SJCRH30 (cell line): ENCODE results near the gene MAP2K4. TPM values are rescaled to one million over a fixed set of nuclear protein-coding genes. Genes with fewer than 3 reads are reported as not detected.
"Not testable (repeated sequence)": the region's sequence is repeated elsewhere in the genome, so short reads cannot be mapped to it uniquely, and the experiment has no call there.

Experiments
- DNase-seq, 2 experiments: peaks; one replicate each; pipeline ENCODE4 v3.0.0-alpha.2; 2015 to 2020
- H3K27ac ChIP-seq: fragments of 250-450 bp; sonication (Bioruptor Pico); 2 replicates; pipeline ENCODE4 v1.5.1; 2020; ENCODE audit warnings: mild to moderate bottlenecking, moderate library complexity
- H3K27me3 ChIP-seq: fragments of 250-450 bp; sonication (Bioruptor Pico); 2 replicates; pipeline ENCODE4 v1.5.1; 2020; ENCODE audit warnings: mild to moderate bottlenecking, moderate library complexity
- H3K36me3 ChIP-seq: fragments of 250-450 bp; sonication (Bioruptor Pico); 2 replicates; pipeline ENCODE4 v1.5.1; 2020; ENCODE audit warnings: mild to moderate bottlenecking, moderate library complexity
- H3K4me1 ChIP-seq: fragments of 250-450 bp; sonication (Bioruptor Pico); 2 replicates; pipeline ENCODE4 v1.5.1; 2020; ENCODE audit warnings: mild to moderate bottlenecking, moderate library complexity
- H3K4me3 ChIP-seq: fragments of 250-450 bp; sonication (Bioruptor Pico); 2 replicates; pipeline ENCODE4 v1.5.1; 2020; ENCODE audit warnings: mild to moderate bottlenecking, moderate library complexity
- H3K9me3 ChIP-seq: fragments of 250-450 bp; sonication (Bioruptor Pico); replicated peaks from 2 replicates; pipeline ENCODE4 v1.5.1; 2020; ENCODE audit warnings: mild to moderate bottlenecking, moderate library complexity
- total RNA-seq: library from RNA; depleted of rRNA; stranded (reverse); fragments of >200 nt; shearing (Covaris generic); gene quantifications from 2 replicates; pipeline ENCODE4 v1.2.3, GENCODE V29; 2014

Gene MAP2K4
- total RNA-seq, 1 experiment from 2014 or later: 27.3 TPM

GRCh38 chr17:12127667-12128066, 107.0 kb downstream of the MAP2K4 start:
- Histone ChIP-seq H3K4me1 (no peaks in the 10 kb centered on the region), H3K27ac (no peak overlapping the region), H3K36me3 (no peaks in the 10 kb centered on the region; the same call in 1 of the 2 replicates), H3K27me3 (no peaks in the 10 kb centered on the region), H3K4me3 (no peak overlapping the region), H3K9me3 (no peaks in the 10 kb centered on the region; the same call in 1 of the 2 replicates)
- no peak for DNase-seq

GRCh38 chr17:12128946-12129345, 108.3 kb downstream of the MAP2K4 start:
- no peak for DNase-seq
- no peak overlapping the region for H3K4me3 ChIP-seq
- no peak overlapping the region for H3K27ac ChIP-seq
- H3K4me1 ChIP-seq: no peaks in the 10 kb centered on the region
- no peaks in the 10 kb centered on the region; the same call in 1 of the 2 replicates for H3K9me3 ChIP-seq
- no peaks in the 10 kb centered on the region for H3K27me3 ChIP-seq
- H3K36me3 ChIP-seq: no peaks in the 10 kb centered on the region; the same call in 1 of the 2 replicates

GRCh38 chr17:12133183-12133582, 112.5 kb downstream of the MAP2K4 start:
- DNase-seq: peak; percentile 49 to 56

GRCh38 chr17:12134101-12134500, 113.4 kb downstream of the MAP2K4 start:
- Histone ChIP-seq H3K9me3 (peaks cover 5% of the 10 kb centered on the region; the same call in 1 of the 2 replicates), H3K27me3 (no peaks in the 10 kb centered on the region), H3K27ac (no peak overlapping the region), H3K36me3 (no peaks in the 10 kb centered on the region; the same call in 1 of the 2 replicates), H3K4me1 (no peaks in the 10 kb centered on the region), H3K4me3 (no peak overlapping the region)
- no peak for DNase-seq

More at GRCh38 chr17:12133183-12133582, 112.5 kb downstream of the MAP2K4 start:
- Histone ChIP-seq H3K4me1 (no peaks in the 10 kb centered on the region), H3K9me3 (peaks cover 5% of the 10 kb centered on the region; the same call in 1 of the 2 replicates), H3K4me3 (no peak overlapping the region), H3K27ac (no peak overlapping the region), H3K36me3 (no peaks in the 10 kb centered on the region; the same call in 1 of the 2 replicates), H3K27me3 (no peaks in the 10 kb centered on the region)

- Histone ChIP-seq H3K36me3 (no peaks in the 10 kb centered on the region; the same call in 1 of the 2 replicates), H3K4me3 (no peak overlapping the region), H3K27ac (no peak overlapping the region), H3K9me3 (peaks cover 5% of the 10 kb centered on the region; the same call in 1 of the 2 replicates), H3K4me1 (no peaks in the 10 kb centered on the region), H3K27me3 (no peaks in the 10 kb centered on the region)
- DNase-seq: no peak
These were observed 113.9 kb downstream of the MAP2K4 start for GRCh38 chr17:12134587-12134986.

GRCh38 chr17:12136243-12136642, 115.6 kb downstream of the MAP2K4 start:
- peaks cover 5% of the 10 kb centered on the region; the same call in 1 of the 2 replicates for H3K9me3 ChIP-seq
- H3K27me3 ChIP-seq: no peaks in the 10 kb centered on the region
- H3K27ac ChIP-seq: no peak overlapping the region
- H3K4me1 ChIP-seq: no peaks in the 10 kb centered on the region
- no peak overlapping the region for H3K4me3 ChIP-seq
- no peaks in the 10 kb centered on the region for H3K36me3 ChIP-seq
- DNase-seq: no peak

- H3K4me1 ChIP-seq: no peaks in the 10 kb centered on the region
- no peak overlapping the region for H3K4me3 ChIP-seq
- H3K36me3 ChIP-seq: no peaks in the 10 kb centered on the region
- DNase-seq: no peak
- H3K27me3 ChIP-seq: no peaks in the 10 kb centered on the region
- peaks cover 5% of the 10 kb centered on the region; the same call in 1 of the 2 replicates for H3K9me3 ChIP-seq
- no peak overlapping the region for H3K27ac ChIP-seq
These were observed 116.0 kb downstream of the MAP2K4 start for GRCh38 chr17:12136646-12137045.

GRCh38 chr17:12137859-12138258, 117.2 kb downstream of the MAP2K4 start:
- Histone ChIP-seq H3K9me3 (peaks cover 5% of the 10 kb centered on the region; the same call in 1 of the 2 replicates), H3K36me3 (no peaks in the 10 kb centered on the region), H3K4me1 (no peaks in the 10 kb centered on the region), H3K27ac (no peak overlapping the region), H3K27me3 (no peaks in the 10 kb centered on the region), H3K4me3 (no peak overlapping the region)
- DNase-seq: no peak

- no peaks in the 10 kb centered on the region for H3K4me1 ChIP-seq
- no peak overlapping the region for H3K4me3 ChIP-seq
- no peaks in the 10 kb centered on the region for H3K27me3 ChIP-seq
- no peak for DNase-seq
- no peak overlapping the region for H3K27ac ChIP-seq
- H3K9me3 ChIP-seq: peaks cover 5% of the 10 kb centered on the region; the same call in 1 of the 2 replicates
- no peaks in the 10 kb centered on the region for H3K36me3 ChIP-seq
These were observed 120.0 kb downstream of the MAP2K4 start for GRCh38 chr17:12140685-12141084.

- DNase-seq, H3K27me3 ChIP-seq, H3K9me3 ChIP-seq, H3K4me3 ChIP-seq, H3K4me1 ChIP-seq, H3K27ac ChIP-seq, H3K36me3 ChIP-seq: not testable (repeated sequence)
These were observed 141.5 kb downstream of the MAP2K4 start for GRCh38 chr17:12162187-12162586.

- no peak overlapping the region for H3K4me3 ChIP-seq
- no peak for DNase-seq
- H3K27me3 ChIP-seq: no peaks in the 10 kb centered on the region
- no peaks in the 10 kb centered on the region for H3K9me3 ChIP-seq
- no peak overlapping the region for H3K27ac ChIP-seq
- H3K36me3 ChIP-seq: no peaks in the 10 kb centered on the region
- H3K4me1 ChIP-seq: no peaks in the 10 kb centered on the region; the same call in 1 of the 2 replicates
These were observed 143.4 kb downstream of the MAP2K4 start for GRCh38 chr17:12164085-12164484.

GRCh38 chr17:12178644-12179330, 158.1 kb downstream of the MAP2K4 start:
- H3K4me1 ChIP-seq: no peaks in the 10 kb centered on the region
- H3K4me3 ChIP-seq: no peak overlapping the region
- H3K36me3 ChIP-seq: no peaks in the 10 kb centered on the region
- no peaks in the 10 kb centered on the region for H3K9me3 ChIP-seq
- DNase-seq: no peak
- H3K27me3 ChIP-seq: no peaks in the 10 kb centered on the region
- no peak overlapping the region for H3K27ac ChIP-seq

- peak; percentile 58 to 88 for DNase-seq
- H3K27me3 ChIP-seq: no peaks in the 10 kb centered on the region
- H3K4me1 ChIP-seq: no peaks in the 10 kb centered on the region
- H3K36me3 ChIP-seq: no peaks in the 10 kb centered on the region
- H3K9me3 ChIP-seq: no peaks in the 10 kb centered on the region
- H3K4me3 ChIP-seq: no peak overlapping the region
- H3K27ac ChIP-seq: no peak overlapping the region
These were observed 160.1 kb downstream of the MAP2K4 start for GRCh38 chr17:12180644-12181261.

- DNase-seq: no peak
- no peaks in the 10 kb centered on the region for H3K36me3 ChIP-seq
- peaks cover 4% of the 10 kb centered on the region; the same call in 1 of the 2 replicates for H3K9me3 ChIP-seq
- H3K27ac ChIP-seq: no peak overlapping the region
- H3K27me3 ChIP-seq: no peaks in the 10 kb centered on the region
- H3K4me1 ChIP-seq: no peaks in the 10 kb centered on the region
- no peak overlapping the region for H3K4me3 ChIP-seq
These were observed 167.0 kb downstream of the MAP2K4 start for GRCh38 chr17:12187658-12188057.

GRCh38 chr17:12193144-12193735, 172.6 kb downstream of the MAP2K4 start:
- Histone ChIP-seq H3K4me3 (no peak overlapping the region), H3K4me1 (no peaks in the 10 kb centered on the region), H3K9me3 (peaks cover 8% of the 10 kb centered on the region; the same call in 1 of the 2 replicates), H3K36me3 (no peaks in the 10 kb centered on the region), H3K27ac (no peak overlapping the region), H3K27me3 (peaks cover 11% of the 10 kb centered on the region)
- DNase-seq: no peak
